ENCODE results near the gene LNP1.

DNA sequence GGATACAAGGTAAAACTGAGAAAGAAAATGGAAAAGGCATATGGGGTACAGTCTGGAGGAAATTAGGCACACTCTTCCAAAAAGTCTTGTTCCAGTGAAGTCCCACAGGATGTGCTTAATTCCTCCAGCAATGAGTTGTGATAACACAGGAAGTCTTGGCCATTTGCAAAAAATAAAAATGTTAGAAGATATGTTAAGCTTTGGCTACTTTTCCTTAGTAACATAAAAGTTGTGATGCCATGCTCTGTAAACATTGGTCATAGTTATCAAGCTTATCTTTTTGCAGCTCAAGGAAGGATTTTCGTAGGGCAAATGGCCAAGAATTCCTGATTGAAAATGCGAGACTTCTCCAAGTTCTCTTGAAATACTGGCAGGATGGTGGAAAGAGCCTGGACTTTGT is 26.4 kb downstream of the LNP1 start:
- TF ChIP-seq, protein P1, sequence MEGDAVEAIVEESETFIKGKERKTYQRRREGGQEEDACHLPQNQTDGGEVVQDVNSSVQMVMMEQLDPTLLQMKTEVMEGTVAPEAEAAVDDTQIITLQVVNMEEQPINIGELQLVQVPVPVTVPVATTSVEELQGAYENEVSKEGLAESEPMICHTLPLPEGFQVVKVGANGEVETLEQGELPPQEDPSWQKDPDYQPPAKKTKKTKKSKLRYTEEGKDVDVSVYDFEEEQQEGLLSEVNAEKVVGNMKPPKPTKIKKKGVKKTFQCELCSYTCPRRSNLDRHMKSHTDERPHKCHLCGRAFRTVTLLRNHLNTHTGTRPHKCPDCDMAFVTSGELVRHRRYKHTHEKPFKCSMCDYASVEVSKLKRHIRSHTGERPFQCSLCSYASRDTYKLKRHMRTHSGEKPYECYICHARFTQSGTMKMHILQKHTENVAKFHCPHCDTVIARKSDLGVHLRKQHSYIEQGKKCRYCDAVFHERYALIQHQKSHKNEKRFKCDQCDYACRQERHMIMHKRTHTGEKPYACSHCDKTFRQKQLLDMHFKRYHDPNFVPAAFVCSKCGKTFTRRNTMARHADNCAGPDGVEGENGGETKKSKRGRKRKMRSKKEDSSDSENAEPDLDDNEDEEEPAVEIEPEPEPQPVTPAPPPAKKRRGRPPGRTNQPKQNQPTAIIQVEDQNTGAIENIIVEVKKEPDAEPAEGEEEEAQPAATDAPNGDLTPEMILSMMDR (IDR thresholded peaks at IDR 0.05): no peak
- no peak for TF ChIP-seq POLR2A (IDR thresholded peaks at IDR 0.05)

Data from body of pancreas (tissue), 4 donors.